ENCODE results near the gene CMTM4. TPM values are rescaled to one million over a fixed set of nuclear protein-coding genes. Genes with fewer than 3 reads are reported as not detected.
A peak's percentile ranks its signal among the peaks of the same experiment; 100 is the strongest.

Gene CMTM4
- total RNA-seq, 1 experiment from 2014 or later: 77.8 TPM

- POLR2A ChIA-PET: no interaction called here
- TF ChIP-seq POLR2AphosphoS5 (IDR thresholded peaks at IDR 0.05; ENCODE audit: low read depth, low read length): no peak
- TF ChIP-seq EGR1 (IDR thresholded peaks at IDR 0.05; ENCODE audit: low read depth): peak; percentile 57; the same call in 1 of the 2 replicates
- no peak for TF ChIP-seq ZFX (IDR thresholded peaks at IDR 0.05)
- TF ChIP-seq, protein P1, sequence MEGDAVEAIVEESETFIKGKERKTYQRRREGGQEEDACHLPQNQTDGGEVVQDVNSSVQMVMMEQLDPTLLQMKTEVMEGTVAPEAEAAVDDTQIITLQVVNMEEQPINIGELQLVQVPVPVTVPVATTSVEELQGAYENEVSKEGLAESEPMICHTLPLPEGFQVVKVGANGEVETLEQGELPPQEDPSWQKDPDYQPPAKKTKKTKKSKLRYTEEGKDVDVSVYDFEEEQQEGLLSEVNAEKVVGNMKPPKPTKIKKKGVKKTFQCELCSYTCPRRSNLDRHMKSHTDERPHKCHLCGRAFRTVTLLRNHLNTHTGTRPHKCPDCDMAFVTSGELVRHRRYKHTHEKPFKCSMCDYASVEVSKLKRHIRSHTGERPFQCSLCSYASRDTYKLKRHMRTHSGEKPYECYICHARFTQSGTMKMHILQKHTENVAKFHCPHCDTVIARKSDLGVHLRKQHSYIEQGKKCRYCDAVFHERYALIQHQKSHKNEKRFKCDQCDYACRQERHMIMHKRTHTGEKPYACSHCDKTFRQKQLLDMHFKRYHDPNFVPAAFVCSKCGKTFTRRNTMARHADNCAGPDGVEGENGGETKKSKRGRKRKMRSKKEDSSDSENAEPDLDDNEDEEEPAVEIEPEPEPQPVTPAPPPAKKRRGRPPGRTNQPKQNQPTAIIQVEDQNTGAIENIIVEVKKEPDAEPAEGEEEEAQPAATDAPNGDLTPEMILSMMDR (IDR thresholded peaks at IDR 0.05 in 2 of 3, conservative IDR thresholded peaks at IDR 0.05 in 1 of 3; ENCODE audit: borderline replicate concordance in 1 of 3, insufficient read depth in 1 of 3, low read depth in 2 of 3, low read length in 2 of 3): no peak
- no peak for TF ChIP-seq POLR2A (IDR thresholded peaks at IDR 0.05; ENCODE audit: borderline replicate concordance, extremely low read depth, insufficient read depth, insufficient read length)
- Histone ChIP-seq H3K9me2 (ENCODE audit: insufficient read depth) (no peaks in the 10 kb centered on the region), H3K4me2 (ENCODE audit: low read length) (peak overlapping the region; percentile 25), H2AFZ (ENCODE audit: low read depth, low read length, poor library complexity, severe bottlenecking) (no peak overlapping the region), H3K9ac (ENCODE audit: low read length) (no peak overlapping the region), H3K27ac (ENCODE audit: low read depth, low read length) (no peak overlapping the region), H3K27me3 (ENCODE audit: insufficient read depth, low read length) (no peaks in the 10 kb centered on the region), H3K4me3 (replicated peaks in 1 of 2; ENCODE audit: low read depth in 1 of 2, low read length in 2 of 2) (no peak overlapping the region), H3K79me2 (ENCODE audit: insufficient read depth, low read length) (no peaks in the 10 kb centered on the region), H3K4me1 (ENCODE audit: control insufficient read depth in 1 of 2, insufficient read depth in 2 of 2, low read length in 2 of 2) (peaks cover 18 to 20% of the 10 kb centered on the region in 2 experiments), H3K9me3 (ENCODE audit: control insufficient read depth in 1 of 2, insufficient read depth in 1 of 2, low read depth in 1 of 2, low read length in 2 of 2) (no peaks in the 10 kb centered on the region), H4K20me1 (ENCODE audit: insufficient read depth) (no peaks in the 10 kb centered on the region), H3K36me3 (ENCODE audit: control insufficient read depth in 1 of 2, insufficient read depth in 2 of 2, low read length in 2 of 2) (no peaks in the 10 kb centered on the region)
- DNase-seq (ENCODE audit: low read depth, low spot score): no peak
- RAD21 ChIA-PET (ENCODE audit: low non-redundant PET in 1 of 2, low total read pairs in 2 of 2, uncharacterized antibody in 2 of 2, unreplicated experiment in 2 of 2): no interaction called here
- CTCF ChIA-PET: interaction anchor here (1.0 to 3.5 kb wide), 2 partner anchors 9 to 27 kb away, joined by 3 to 15 read pairs; no protein-coding TSS in a partner anchor
- intact Hi-C loops (cut with micrococcal nuclease): loop anchor here (5.0 kb wide), 1 partner anchor 174 kb away; no protein-coding TSS in a partner anchor
- no peak for ATAC-seq
- BruUV-seq (replicated peaks): no TSS peak
Measured at GRCh38 chr16:66581246-66581952, 115.1 kb downstream of the CMTM4 start.

DNA sequence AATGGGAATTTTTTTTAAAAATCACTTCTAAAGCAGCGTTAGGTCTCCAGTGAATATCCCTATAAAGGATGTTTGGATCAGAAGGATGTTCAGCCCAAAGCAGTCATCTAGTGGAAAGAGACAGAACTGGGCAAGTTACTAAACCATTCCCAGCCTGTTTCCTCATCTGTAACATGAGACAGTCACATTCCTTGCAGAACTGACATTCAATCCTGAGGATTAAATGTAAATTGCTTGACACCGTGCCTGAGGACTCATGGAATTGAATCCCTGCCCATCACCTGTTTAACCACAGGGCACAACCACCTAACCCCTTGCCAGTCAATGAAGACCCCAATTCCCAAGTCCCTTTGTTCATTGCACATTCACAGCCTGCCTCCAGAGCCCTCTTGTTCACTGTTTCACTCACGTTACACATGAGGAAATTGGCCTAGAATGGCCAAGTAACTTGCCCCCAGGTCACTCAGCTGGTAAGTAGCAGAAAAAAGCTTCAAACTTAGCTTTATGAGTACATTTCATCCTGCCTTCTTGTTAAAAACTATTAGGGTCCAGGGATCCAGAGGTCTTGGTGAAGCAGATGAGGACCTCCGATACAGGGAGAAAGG is 115.8 kb downstream of the CMTM4 start:
- Histone ChIP-seq H3K4me2 (ENCODE audit: low read length) (peak overlapping the region; percentile 45), H3K9ac (ENCODE audit: low read length) (peak overlapping the region; percentile 15; the same call in 1 of the 2 replicates), H3K79me2 (ENCODE audit: insufficient read depth, low read length) (no peaks in the 10 kb centered on the region), H3K27ac (ENCODE audit: low read depth, low read length) (no peak overlapping the region), H2AFZ (ENCODE audit: low read depth, low read length, poor library complexity, severe bottlenecking) (no peak overlapping the region), H4K20me1 (ENCODE audit: insufficient read depth) (no peaks in the 10 kb centered on the region), H3K9me3 (ENCODE audit: control insufficient read depth in 1 of 2, insufficient read depth in 1 of 2, low read depth in 1 of 2, low read length in 2 of 2) (no peaks in the 10 kb centered on the region), H3K36me3 (ENCODE audit: control insufficient read depth in 1 of 2, insufficient read depth in 2 of 2, low read length in 2 of 2) (no peaks in the 10 kb centered on the region), H3K9me2 (ENCODE audit: insufficient read depth) (no peaks in the 10 kb centered on the region), H3K27me3 (ENCODE audit: insufficient read depth, low read length) (no peaks in the 10 kb centered on the region), H3K4me3 (replicated peaks in 1 of 2; ENCODE audit: low read depth in 1 of 2, low read length in 2 of 2) (no peak overlapping the region), H3K4me1 (ENCODE audit: control insufficient read depth in 1 of 2, insufficient read depth in 2 of 2, low read length in 2 of 2) (peaks cover 18 to 20% of the 10 kb centered on the region in 2 experiments)
- intact Hi-C loops (cut with micrococcal nuclease): loop anchor here (5.0 kb wide), 1 partner anchor 173 kb away; no protein-coding TSS in a partner anchor
- no peak for DNase-seq (ENCODE audit: low read depth, low spot score)
- RAD21 ChIA-PET (ENCODE audit: low non-redundant PET in 1 of 2, low total read pairs in 2 of 2, uncharacterized antibody in 2 of 2, unreplicated experiment in 2 of 2): no interaction called here
- CTCF ChIA-PET: interaction anchor here (1.0 to 3.5 kb wide), 2 partner anchors 8 to 27 kb away, joined by 3 to 15 read pairs; no protein-coding TSS in a partner anchor
- no TSS peak for BruUV-seq (replicated peaks)
- POLR2A ChIA-PET: no interaction called here
- peak; percentile 77 for ATAC-seq
- TF ChIP-seq JUND (IDR thresholded peaks at IDR 0.05) (no peak; the same call in 1 of the 2 replicates), SRF (IDR thresholded peaks at IDR 0.05; ENCODE audit: low read depth) (no peak), MAX (IDR thresholded peaks at IDR 0.05) (peak; percentile 22; the same call in 1 of the 2 replicates), POLR2AphosphoS5 (IDR thresholded peaks at IDR 0.05; ENCODE audit: low read depth, low read length) (no peak), RAD21 (IDR thresholded peaks at IDR 0.05; ENCODE audit: low read depth) (0 out of 2 replicates have a peak, but pooled peaks have one; percentile 8), SIN3A (IDR thresholded peaks at IDR 0.05; ENCODE audit: low read depth) (no peak), SP1 (IDR thresholded peaks at IDR 0.05; ENCODE audit: low read depth) (peak; percentile 40), CBX3 (IDR thresholded peaks at IDR 0.05; ENCODE audit: low read depth) (no peak), CEBPB (IDR thresholded peaks at IDR 0.05; ENCODE audit: low read depth) (peak; percentile 53; the same call in 1 of the 2 replicates), TCF7L2 (IDR thresholded peaks at IDR 0.05; ENCODE audit: borderline replicate concordance, extremely low read depth, insufficient read depth, insufficient read length) (no peak)

Data from HCT116 (cell line).